ENCODE data around the gene ODAD3.

ODAD3 gene

GRCh38 chr19:11405846-11406643, 28.9 kb downstream of the ODAD3 start:
- Histone ChIP-seq H3K9me3 (ENCODE audit: severe bottlenecking) (no peaks in the 10 kb centered on the region), H3K4me3 (ENCODE audit: low read depth, low read length) (no peak overlapping the region), H3K27me3 (ENCODE audit: insufficient read depth, low read depth, severe bottlenecking) (peaks cover 21% of the 10 kb centered on the region), H3K36me3 (no peaks in the 10 kb centered on the region), H3K27ac (no peak overlapping the region)
- no peak for DNase-seq
- TF ChIP-seq CTCF (IDR thresholded peaks at IDR 0.05; ENCODE audit: low read depth, low read length) = no peak

- peak; percentile 63 for DNase-seq
- Histone ChIP-seq H3K27ac (no peak overlapping the region), H3K27me3 (ENCODE audit: insufficient read depth, low read depth, severe bottlenecking) (peaks cover 12% of the 10 kb centered on the region), H3K36me3 (no peaks in the 10 kb centered on the region), H3K9me3 (ENCODE audit: severe bottlenecking) (no peaks in the 10 kb centered on the region), H3K4me3 (ENCODE audit: low read depth, low read length) (no peak overlapping the region)
- no peak for TF ChIP-seq CTCF (IDR thresholded peaks at IDR 0.05; ENCODE audit: low read depth, low read length)
Measured at GRCh38 chr19:11404588-11405222, 30.2 kb downstream of the ODAD3 start.

- no peak for TF ChIP-seq CTCF (IDR thresholded peaks at IDR 0.05; ENCODE audit: low read depth, low read length)
- no peaks in the 10 kb centered on the region for H3K36me3 ChIP-seq
- no peaks in the 10 kb centered on the region for H3K27me3 ChIP-seq (ENCODE audit: insufficient read depth, low read depth, severe bottlenecking)
- DNase-seq = no peak
- H3K4me3 ChIP-seq (ENCODE audit: low read depth, low read length) = no peak overlapping the region
- H3K27ac ChIP-seq = no peak overlapping the region
- no peaks in the 10 kb centered on the region for H3K9me3 ChIP-seq (ENCODE audit: severe bottlenecking)
Measured at GRCh38 chr19:11401808-11402543, 32.9 kb downstream of the ODAD3 start.

- TF ChIP-seq CTCF (IDR thresholded peaks at IDR 0.05; ENCODE audit: low read depth, low read length) = no peak
- H3K27ac ChIP-seq = no peak overlapping the region
- no peaks in the 10 kb centered on the region for H3K36me3 ChIP-seq
- H3K27me3 ChIP-seq (ENCODE audit: insufficient read depth, low read depth, severe bottlenecking) = no peaks in the 10 kb centered on the region
- no peaks in the 10 kb centered on the region for H3K9me3 ChIP-seq (ENCODE audit: severe bottlenecking)
- H3K4me3 ChIP-seq (ENCODE audit: low read depth, low read length) = no peak overlapping the region
- DNase-seq = no peak
Measured at GRCh38 chr19:11400798-11401197, 34.1 kb downstream of the ODAD3 start.

GRCh38 chr19:11399667-11400066, 35.3 kb downstream of the ODAD3 start:
- Histone ChIP-seq H3K36me3 (no peaks in the 10 kb centered on the region), H3K4me3 (ENCODE audit: low read depth, low read length) (no peak overlapping the region), H3K27me3 (ENCODE audit: insufficient read depth, low read depth, severe bottlenecking) (no peaks in the 10 kb centered on the region), H3K9me3 (ENCODE audit: severe bottlenecking) (no peaks in the 10 kb centered on the region), H3K27ac (no peak overlapping the region)
- no peak for DNase-seq
- no peak for TF ChIP-seq CTCF (IDR thresholded peaks at IDR 0.05; ENCODE audit: low read depth, low read length)
